Caco-2 (cell line): ENCODE results near the gene SCFD1. TPM values are rescaled to one million over a fixed set of nuclear protein-coding genes. Genes with fewer than 3 reads are reported as not detected.

Experiments used
- BruUV-seq: library from RNA; stranded (reverse); fragments of 400-500 nt; replicated peaks from 2 replicates; lab custom pipeline; 2021; lab: Mats Ljungman, UMichigan
- CTCF ChIA-PET: fragments of 300-600 bp; sonication (Branson Sonifier 250); formaldehyde crosslinking; loops from one replicate; lab custom pipeline; 2022; ENCODE audit warnings: antibody characterized with exemption; lab: Charles Lee
- POLR2A ChIA-PET: fragments of 300-600 bp; sonication (Branson Sonifier 250); formaldehyde crosslinking; loops from one replicate; lab custom pipeline; 2022; ENCODE audit warnings: antibody characterized with exemption; lab: Charles Lee
- DNase-seq, 2 experiments: peaks; one replicate each; pipeline versions ENCODE4 v3.0.0 to v3.0.0-alpha.2; 2020 to 2022
- H3K27me3 ChIP-seq: replicated peaks from 2 replicates; pipeline ENCODE4 v1.6.0; 2011; ENCODE audit warnings: low read length; ENCODE audit not compliant: control insufficient read depth, insufficient read depth
- H3K36me3 ChIP-seq: 2 replicates; pipeline ENCODE4 v1.5.1; 2011; ENCODE audit warnings: low read length; ENCODE audit not compliant: control insufficient read depth, insufficient read depth
- H3K4me1 ChIP-seq: fragments of 250-450 bp; sonication (Bioruptor Pico); 2 replicates; pipeline ENCODE4 v1.5.1; 2020; ENCODE audit warnings: mild to moderate bottlenecking
- H3K4me3 ChIP-seq: 2 replicates; pipeline ENCODE4 v1.5.1; 2011; ENCODE audit warnings: low read depth, mild to moderate bottlenecking, control low read depth, low read length
- H3K9me3 ChIP-seq: fragments of 250-450 bp; sonication (Bioruptor Pico); 2 replicates; pipeline ENCODE4 v1.5.1; 2020; ENCODE audit warnings: mild to moderate bottlenecking, moderate library complexity
- H3K27ac Mint-ChIP-seq: one replicate; pipeline ENCODE4 v1.8.0; 2022; ENCODE audit warnings: mixed read lengths; ENCODE audit not compliant: unreplicated experiment
- H3K27me3 Mint-ChIP-seq: one replicate; pipeline ENCODE4 v1.8.0; 2022; ENCODE audit warnings: mixed read lengths; ENCODE audit not compliant: insufficient read depth, unreplicated experiment
- H3K36me3 Mint-ChIP-seq: one replicate; pipeline ENCODE4 v1.8.0; 2022; ENCODE audit warnings: mild to moderate bottlenecking, mixed read lengths; ENCODE audit not compliant: insufficient read depth, unreplicated experiment
- H3K4me1 Mint-ChIP-seq: one replicate; pipeline ENCODE4 v1.8.0; 2022; ENCODE audit warnings: low read depth, mixed read lengths; ENCODE audit not compliant: unreplicated experiment
- H3K4me3 Mint-ChIP-seq: one replicate; pipeline ENCODE4 v1.8.0; 2022; ENCODE audit warnings: mild to moderate bottlenecking, moderate library complexity, mixed read lengths; ENCODE audit not compliant: unreplicated experiment
- H3K9me3 Mint-ChIP-seq: one replicate; pipeline ENCODE4 v1.8.0; 2022; ENCODE audit warnings: mixed read lengths; ENCODE audit not compliant: unreplicated experiment
- CTCF ChIP-seq, 2 experiments: fragments of 200-600 bp in 1 of 2; IDR thresholded peaks; 1 replicate in 1 of 2; 2 replicates in 1 of 2; pipeline versions ENCODE4 v1.5.1 to v1.8.0; 2011 to 2022; ENCODE audit warnings: antibody characterized with exemption in 1 of 2, control low read depth in 1 of 2, inconsistent platforms in 1 of 2, low read depth in 1 of 2, low read length in 1 of 2, mild to moderate bottlenecking in 1 of 2, moderate library complexity in 1 of 2; ENCODE audit not compliant: insufficient read depth in 1 of 2, severe bottlenecking in 1 of 2, unreplicated experiment in 1 of 2
- intact Hi-C: fragments of 100-400 bp; cut with micrococcal nuclease; formaldehyde crosslinking; loops from one replicate; pipeline ENCODE4 v1.10.0; 2022; ENCODE audit not compliant: unreplicated experiment
- total RNA-seq: library from RNA; stranded (reverse); gene quantifications from 2 replicates; pipeline ENCODE4 v1.2.3, GENCODE V29; 2022

Gene SCFD1
- total RNA-seq, 1 experiment from 2014 or later, result 78.1 TPM

- BruUV-seq, result no TSS peak
- H3K36me3 ChIP-seq, result no peaks in the 10 kb centered on the region
- CTCF ChIA-PET, result no interaction called here
- POLR2A ChIA-PET, result interaction anchor here (0.6 kb wide), 1 partner anchor 933 kb away, joined by 3 read pairs; no protein-coding TSS in a partner anchor
- Mint-ChIP-seq H3K27me3 (no peaks in the 10 kb centered on the region), H3K4me3 (no peak overlapping the region), H3K27ac (peak overlapping the region; percentile 20), H3K9me3 (no peaks in the 10 kb centered on the region), H3K4me1 (peaks cover 9% of the 10 kb centered on the region), H3K36me3 (peaks cover 15% of the 10 kb centered on the region)
- no peaks in the 10 kb centered on the region for H3K27me3 ChIP-seq
- DNase-seq, result no peak
- no peak for TF ChIP-seq CTCF (IDR thresholded peaks at IDR 0.05; ENCODE audit: insufficient read depth in 1 of 2, low read depth in 1 of 2, low read length in 1 of 2, severe bottlenecking in 1 of 2, unreplicated experiment in 1 of 2)
- no peaks in the 10 kb centered on the region for H3K9me3 ChIP-seq
- H3K4me1 ChIP-seq, result no peaks in the 10 kb centered on the region
- no peak overlapping the region for H3K4me3 ChIP-seq
- intact Hi-C loops, result no loop called here
These were observed 13.5 kb upstream of the SCFD1 start for GRCh38 chr14:30608533-30609006.

GRCh38 chr14:30610787-30611343, 11.3 kb upstream of the SCFD1 start:
- Histone ChIP-seq H3K4me3 (no peak overlapping the region), H3K9me3 (no peaks in the 10 kb centered on the region), H3K36me3 (no peaks in the 10 kb centered on the region; the same call in 1 of the 2 replicates), H3K27me3 (no peaks in the 10 kb centered on the region), H3K4me1 (no peaks in the 10 kb centered on the region)
- Mint-ChIP-seq H3K4me1 (peaks cover 9% of the 10 kb centered on the region), H3K9me3 (no peaks in the 10 kb centered on the region), H3K36me3 (peaks cover 15% of the 10 kb centered on the region), H3K27ac (no peak overlapping the region), H3K4me3 (no peak overlapping the region), H3K27me3 (no peaks in the 10 kb centered on the region)
- TF ChIP-seq CTCF (IDR thresholded peaks at IDR 0.05; ENCODE audit: insufficient read depth in 1 of 2, low read depth in 1 of 2, low read length in 1 of 2, severe bottlenecking in 1 of 2, unreplicated experiment in 1 of 2), result no peak
- POLR2A ChIA-PET, result no interaction called here
- CTCF ChIA-PET, result interaction anchor here (0.6 kb wide), 2 partner anchors 67 to 327 kb away, joined by 3 read pairs; no protein-coding TSS in a partner anchor
- peak in 1 of 2 experiments; percentile 8 for DNase-seq
- no TSS peak for BruUV-seq
- intact Hi-C loops, result no loop called here

GRCh38 chr14:30614155-30614554, 8.0 kb upstream of the SCFD1 start:
- intact Hi-C loops, result no loop called here
- Histone ChIP-seq H3K36me3 (no peaks in the 10 kb centered on the region; the same call in 1 of the 2 replicates), H3K4me3 (no peak overlapping the region), H3K4me1 (no peaks in the 10 kb centered on the region), H3K27me3 (no peaks in the 10 kb centered on the region), H3K9me3 (no peaks in the 10 kb centered on the region)
- TF ChIP-seq CTCF (IDR thresholded peaks at IDR 0.05; ENCODE audit: insufficient read depth in 1 of 2, low read depth in 1 of 2, low read length in 1 of 2, severe bottlenecking in 1 of 2, unreplicated experiment in 1 of 2), result no peak
- Mint-ChIP-seq H3K27ac (no peak overlapping the region), H3K27me3 (no peaks in the 10 kb centered on the region), H3K36me3 (peaks cover 5% of the 10 kb centered on the region), H3K4me3 (no peak overlapping the region), H3K9me3 (no peaks in the 10 kb centered on the region), H3K4me1 (no peaks in the 10 kb centered on the region)
- ChIA-PET CTCF (no interaction called here), POLR2A (no interaction called here)
- no TSS peak for BruUV-seq
- DNase-seq, result no peak
